Measurements from ENCODE around the gene MALRD1. TPM values are rescaled to one million over a fixed set of nuclear protein-coding genes. Genes with fewer than 3 reads are reported as not detected.

Gene MALRD1
- total RNA-seq, 6 experiments from 2014 or later, result 0.29 to 0.49 (median 0.34) TPM; not detected in 2

GRCh38 chr10:19049567-19049966 is 966 bp downstream of the MALRD1 start:
- Histone ChIP-seq H3K4me3 (no peak overlapping the region), H3K4me1 (no peaks in the 10 kb centered on the region), H3K9me3 (no peaks in the 10 kb centered on the region), H3K27me3 (no peaks in the 10 kb centered on the region), H3K27ac (no peak overlapping the region), H3K36me3 (no peaks in the 10 kb centered on the region)
- TF ChIP-seq CTCF (IDR thresholded peaks at IDR 0.05) (no peak), POLR2A (IDR thresholded peaks at IDR 0.05) (no peak)
- DNase-seq, result no peak
- 60% methylated on average over 2 of the region's 2 CpGs for WGBS (ENCODE audit: insufficient coverage, low coverage, low lambda C conversion rate, missing lambda C conversion rate)
- no peak for ATAC-seq
- intact Hi-C loops (cut with DNase I), result no loop called here

- Histone ChIP-seq H3K9me3 (no peaks in the 10 kb centered on the region), H3K4me1 (no peaks in the 10 kb centered on the region), H3K36me3 (no peaks in the 10 kb centered on the region), H3K4me3 (no peak overlapping the region), H3K27me3 (no peaks in the 10 kb centered on the region), H3K27ac (no peak overlapping the region)
- ATAC-seq (no peak), DNase-seq (no peak)
- 57% methylated on average over 5 of the region's 5 CpGs for WGBS (ENCODE audit: insufficient coverage, low coverage, low lambda C conversion rate, missing lambda C conversion rate)
- TF ChIP-seq CTCF (IDR thresholded peaks at IDR 0.05) (no peak), POLR2A (IDR thresholded peaks at IDR 0.05) (no peak)
- intact Hi-C loops (cut with DNase I), result no loop called here
Measured at GRCh38 chr10:19054289-19054835, 5.8 kb downstream of the MALRD1 start.

GRCh38 chr10:19058046-19058445 is 9.4 kb downstream of the MALRD1 start:
- TF ChIP-seq CTCF (IDR thresholded peaks at IDR 0.05) (no peak), POLR2A (IDR thresholded peaks at IDR 0.05) (no peak)
- no peak for DNase-seq
- H3K27me3 ChIP-seq, result no peaks in the 10 kb centered on the region
- H3K36me3 ChIP-seq, result no peaks in the 10 kb centered on the region
- no peak overlapping the region for H3K4me3 ChIP-seq
- H3K27ac ChIP-seq, result no peak overlapping the region
- WGBS (ENCODE audit: insufficient coverage, low coverage, low lambda C conversion rate, missing lambda C conversion rate), result 31% methylated on average over 4 of the region's 4 CpGs
- no peak for ATAC-seq
- no peaks in the 10 kb centered on the region for H3K9me3 ChIP-seq
- no peaks in the 10 kb centered on the region for H3K4me1 ChIP-seq
- intact Hi-C loops (cut with DNase I), result no loop called here

- DNase-seq, result no peak
- Histone ChIP-seq H3K36me3 (no peaks in the 10 kb centered on the region), H3K4me3 (no peak overlapping the region), H3K4me1 (no peaks in the 10 kb centered on the region), H3K9me3 (no peaks in the 10 kb centered on the region), H3K27ac (no peak overlapping the region), H3K27me3 (no peaks in the 10 kb centered on the region)
- WGBS (ENCODE audit: insufficient coverage, low coverage, low lambda C conversion rate, missing lambda C conversion rate), result 64% methylated on average over 6 of the region's 6 CpGs
- intact Hi-C loops (cut with DNase I), result no loop called here
- no peak for ATAC-seq
- no peak for TF ChIP-seq POLR2A (IDR thresholded peaks at IDR 0.05)
- no peak for TF ChIP-seq CTCF (IDR thresholded peaks at IDR 0.05)
Measured at GRCh38 chr10:19063986-19064385, 15.4 kb downstream of the MALRD1 start.

- H3K4me1 ChIP-seq, result no peaks in the 10 kb centered on the region
- no peaks in the 10 kb centered on the region for H3K27me3 ChIP-seq
- no peak for TF ChIP-seq CTCF (IDR thresholded peaks at IDR 0.05)
- no peak for TF ChIP-seq POLR2A (IDR thresholded peaks at IDR 0.05)
- H3K4me3 ChIP-seq, result no peak overlapping the region
- 58% methylated on average over 7 of the region's 7 CpGs for WGBS (ENCODE audit: insufficient coverage, low coverage, low lambda C conversion rate, missing lambda C conversion rate)
- intact Hi-C loops (cut with DNase I), result no loop called here
- H3K36me3 ChIP-seq, result no peaks in the 10 kb centered on the region
- no peak for ATAC-seq
- DNase-seq, result no peak
- no peak overlapping the region for H3K27ac ChIP-seq
- H3K9me3 ChIP-seq, result no peaks in the 10 kb centered on the region
Measured at GRCh38 chr10:19071946-19072345, 23.3 kb downstream of the MALRD1 start.

All from right lobe of liver (tissue), 6 donors.